GM21526 (cell line): ENCODE data around the gene CES2.
"Not testable (repeated sequence)": the region's sequence is repeated elsewhere in the genome, so short reads cannot be mapped to it uniquely, and the experiment has no call there.

Experiments used
- ATAC-seq: cut with Tn5 transposase; IDR thresholded peaks from one replicate; pipeline ENCODE4 v1.9.1; 2021; ENCODE audit warnings: moderate library complexity; ENCODE audit not compliant: unreplicated experiment, low FRiP score

Gene CES2

DNA sequence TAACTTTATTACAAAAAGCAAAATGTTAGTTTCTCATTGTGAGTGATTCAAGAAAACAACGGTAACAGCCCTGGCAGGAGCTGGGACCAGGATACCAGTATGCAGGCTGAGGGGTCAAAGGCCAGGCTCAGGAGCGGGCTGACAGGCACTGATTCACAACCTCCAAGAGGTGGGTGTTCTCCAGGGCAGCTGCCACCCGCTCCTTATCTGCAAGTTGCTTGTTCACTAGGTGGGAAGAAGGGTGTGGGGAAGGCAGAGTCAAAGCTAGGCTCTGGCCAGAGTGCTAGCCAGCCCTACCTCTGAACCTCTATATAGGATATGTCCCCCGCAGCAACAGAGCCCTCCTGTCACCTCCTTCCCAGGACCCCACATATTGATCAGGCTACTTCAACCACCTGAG lies 3.2 kb upstream of the CES2 start:
- ATAC-seq: no peak

DNA sequence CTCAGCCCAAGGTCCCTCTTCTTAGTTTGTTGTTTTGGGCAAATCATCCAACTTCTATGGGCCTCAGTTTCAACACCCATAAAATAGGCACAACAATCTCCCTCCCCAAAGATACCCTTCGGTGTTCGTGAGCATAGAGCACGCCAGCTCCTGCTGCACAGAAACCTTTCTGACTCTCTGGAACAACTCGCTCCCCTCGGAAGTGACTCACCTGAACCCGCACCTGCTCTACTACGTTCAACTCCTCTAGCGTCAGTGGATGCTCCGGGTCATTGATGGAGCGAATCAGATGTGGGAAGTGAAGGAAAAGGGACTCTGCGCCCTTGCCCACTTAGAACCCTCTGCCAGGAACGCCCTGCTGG lies 1.6 kb upstream of the CES2 start:
- no peak for ATAC-seq

DNA sequence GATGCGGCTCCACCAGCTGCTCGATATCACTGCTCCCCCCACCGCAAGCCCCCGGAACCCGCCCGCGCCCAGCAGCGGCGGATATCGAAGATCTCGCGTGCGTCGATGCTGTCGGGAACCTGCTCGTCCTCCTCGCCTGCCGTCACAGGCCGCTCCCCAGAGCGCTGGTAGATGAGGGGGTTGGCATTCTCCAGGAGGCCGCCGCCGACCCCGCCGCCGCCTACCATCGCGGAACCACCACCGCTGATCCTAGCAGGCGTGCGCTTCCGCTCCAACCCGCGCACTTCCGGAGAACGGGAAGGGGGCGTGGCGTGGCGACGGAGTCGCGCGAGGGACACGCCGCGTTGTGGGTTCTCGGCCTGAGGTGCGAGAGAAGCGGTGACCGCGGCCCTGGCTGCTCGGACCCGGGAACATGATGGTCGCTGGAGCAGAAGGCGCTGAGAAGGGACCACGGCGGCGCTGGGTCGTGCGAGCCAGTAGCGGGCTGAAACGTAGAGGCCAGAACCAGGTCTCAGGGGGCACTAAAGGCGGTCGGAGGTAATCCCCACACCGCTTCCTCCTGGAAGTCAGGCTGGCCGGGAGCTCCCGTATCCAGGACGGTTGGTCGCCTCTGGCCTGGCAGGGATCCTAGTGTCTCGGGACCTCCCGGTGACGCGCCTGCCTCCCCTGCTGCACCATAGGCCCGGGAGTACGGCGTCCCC lies 1.0 kb upstream of the CES2 start, which contains the start of gene CIAO2B:
Gene CIAO2B, minus strand, starts transcription at position 265 of the 701 bp plus-strand sequence. Its CDS starts 38 bp downstream, at position 227.
- ATAC-seq: peak; percentile 57

DNA sequence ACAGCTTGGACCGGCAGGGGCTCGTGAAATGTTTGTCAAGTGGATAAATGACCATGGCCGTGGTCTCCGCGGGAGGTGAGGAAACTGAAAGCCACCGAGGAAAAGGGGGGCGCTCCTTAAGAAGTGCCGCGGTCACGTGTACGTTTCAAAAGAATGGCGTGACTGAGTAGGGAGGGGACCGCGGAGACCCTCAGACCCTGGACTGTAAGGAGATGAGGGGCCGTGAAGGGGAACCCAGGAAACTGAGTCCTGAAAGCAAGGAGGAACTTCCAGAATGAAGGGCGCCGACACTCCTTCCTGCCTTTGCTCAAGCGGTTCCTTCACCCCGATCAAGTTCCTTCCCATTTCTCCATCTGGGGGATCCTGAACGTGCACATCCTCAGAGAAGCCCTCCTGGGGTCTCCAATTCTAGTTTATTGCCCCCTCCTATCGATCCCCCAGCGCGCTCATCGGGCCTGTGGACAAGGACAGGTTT lies 440 bp upstream of the CES2 start:
- not testable (repeated sequence) for ATAC-seq

DNA sequence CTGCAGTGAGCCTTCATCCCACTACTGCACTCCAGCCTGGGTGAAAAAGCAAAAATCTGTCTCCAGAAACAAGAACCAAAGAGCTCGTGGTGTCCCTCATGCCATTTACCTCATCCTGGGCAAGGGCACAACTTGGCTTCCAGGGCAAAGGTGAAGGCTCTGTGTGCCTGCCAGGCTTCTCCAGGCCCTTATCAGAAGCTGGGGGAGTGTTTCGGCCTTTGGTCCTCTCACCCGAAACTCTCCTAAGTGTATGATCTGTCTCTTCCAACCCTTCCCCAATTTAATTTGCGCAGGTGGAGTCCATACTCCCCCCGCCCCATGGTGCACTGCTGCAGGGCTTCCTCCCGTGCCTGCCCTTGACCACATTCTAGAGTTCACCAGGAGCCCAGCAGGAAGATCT lies 1.1 kb downstream of the CES2 start:
- no peak for ATAC-seq

DNA sequence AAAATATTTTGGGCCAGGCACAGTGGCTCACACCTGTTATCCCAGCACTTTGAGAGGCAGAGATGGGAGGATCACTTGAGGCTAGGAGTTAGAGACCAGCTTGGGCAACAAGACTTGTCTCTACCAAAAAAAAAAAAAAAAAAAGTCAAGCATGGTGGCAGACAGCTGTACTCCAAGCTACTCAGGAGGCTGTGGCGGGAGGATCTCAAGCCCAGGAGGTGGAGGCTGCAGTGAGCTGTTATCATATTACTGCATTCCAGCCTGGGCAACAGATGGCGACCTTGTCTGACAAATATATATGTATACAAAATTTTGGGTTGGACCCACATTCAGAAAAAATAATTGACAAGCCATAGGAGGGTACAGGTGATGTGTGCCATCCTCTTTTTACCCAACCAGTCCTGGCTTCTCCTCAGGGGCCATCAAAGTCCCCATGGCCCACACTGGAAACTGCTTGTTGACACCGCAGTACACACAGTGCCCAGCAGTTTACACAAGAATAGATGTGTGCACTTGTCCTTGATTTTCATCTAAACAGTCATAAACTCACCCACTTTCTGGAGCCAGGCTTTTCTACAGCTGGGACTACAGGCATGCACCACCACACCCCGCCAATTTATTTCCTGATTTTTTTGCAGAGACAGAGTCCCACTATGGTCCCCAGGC lies 1.7 kb downstream of the CES2 start:
- no peak for ATAC-seq

DNA sequence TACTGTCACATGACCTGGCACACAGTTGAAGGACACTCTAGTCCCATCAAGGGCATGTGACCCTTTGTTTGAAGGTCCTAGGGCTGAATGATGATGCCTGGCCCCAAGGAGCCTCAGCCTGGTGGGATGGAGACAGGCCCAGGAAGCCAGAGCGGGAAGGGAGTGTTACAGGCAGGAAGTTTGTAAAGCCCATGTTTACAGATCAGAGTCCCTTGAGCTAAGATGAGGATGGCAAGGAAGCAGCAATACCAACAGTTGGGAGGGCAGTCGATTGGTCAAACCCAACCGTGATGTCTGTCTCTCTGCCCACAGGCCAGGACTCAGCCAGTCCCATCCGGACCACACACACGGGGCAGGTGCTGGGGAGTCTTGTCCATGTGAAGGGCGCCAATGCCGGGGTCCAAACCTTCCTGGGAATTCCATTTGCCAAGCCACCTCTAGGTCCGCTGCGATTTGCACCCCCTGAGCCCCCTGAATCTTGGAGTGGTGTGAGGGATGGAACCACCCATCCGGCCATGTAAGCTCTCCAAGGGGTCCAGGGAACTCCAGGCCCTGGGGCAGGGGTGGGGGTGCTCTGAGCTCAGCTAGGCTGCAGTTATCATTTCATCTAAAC lies 2.5 kb downstream of the CES2 start:
- ATAC-seq: no peak

DNA sequence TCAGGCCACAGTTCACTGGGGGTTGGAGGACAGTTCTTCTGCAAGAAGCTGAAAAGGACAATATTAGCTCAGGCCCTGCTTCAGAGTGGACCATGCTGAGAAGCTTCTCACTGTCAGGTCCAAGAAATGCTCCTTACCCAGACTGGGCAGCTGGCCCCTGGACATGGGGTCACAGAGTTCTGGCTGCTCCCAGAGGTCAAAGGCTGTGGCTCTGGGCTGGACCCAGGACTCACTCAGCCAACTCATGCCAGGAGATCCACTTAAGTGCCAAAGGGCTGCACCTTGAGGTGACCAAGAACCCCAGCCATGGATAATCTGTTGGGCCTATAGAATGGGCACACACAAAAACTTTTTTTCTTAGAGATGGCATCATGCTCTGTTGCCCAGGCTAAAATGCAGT lies 4.0 kb downstream of the CES2 start:
- ATAC-seq: no peak

DNA sequence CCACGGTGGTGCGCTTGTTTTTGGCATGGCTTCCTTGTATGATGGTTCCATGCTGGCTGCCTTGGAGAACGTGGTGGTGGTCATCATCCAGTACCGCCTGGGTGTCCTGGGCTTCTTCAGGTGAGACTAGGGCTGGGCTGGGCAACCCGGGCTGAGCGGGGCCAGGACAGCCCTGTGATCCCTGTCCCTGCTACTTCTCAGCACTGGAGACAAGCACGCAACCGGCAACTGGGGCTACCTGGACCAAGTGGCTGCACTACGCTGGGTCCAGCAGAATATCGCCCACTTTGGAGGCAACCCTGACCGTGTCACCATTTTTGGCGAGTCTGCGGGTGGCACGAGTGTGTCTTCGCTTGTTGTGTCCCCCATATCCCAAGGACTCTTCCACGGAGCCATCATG lies 4.9 kb downstream of the CES2 start:
- no peak for ATAC-seq

DNA sequence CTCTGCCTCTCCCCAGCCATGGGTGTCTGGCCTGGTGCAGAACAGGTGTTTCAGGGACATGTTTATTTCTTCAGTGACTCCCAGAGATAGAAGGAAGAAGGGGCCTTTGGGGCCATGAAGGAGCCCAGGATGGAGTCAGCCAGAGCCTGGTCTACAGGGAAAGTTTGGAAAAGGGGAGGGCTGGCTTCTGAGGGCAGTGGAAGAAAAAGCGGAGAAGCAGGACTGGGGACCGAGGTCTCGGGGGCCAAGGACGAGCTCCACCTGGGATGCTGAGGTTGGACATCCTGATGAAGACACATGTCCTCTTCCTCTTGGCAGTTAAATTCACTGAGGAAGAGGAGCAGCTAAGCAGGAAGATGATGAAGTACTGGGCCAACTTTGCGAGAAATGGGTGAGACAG lies 7.7 kb downstream of the CES2 start:
- no peak for ATAC-seq

DNA sequence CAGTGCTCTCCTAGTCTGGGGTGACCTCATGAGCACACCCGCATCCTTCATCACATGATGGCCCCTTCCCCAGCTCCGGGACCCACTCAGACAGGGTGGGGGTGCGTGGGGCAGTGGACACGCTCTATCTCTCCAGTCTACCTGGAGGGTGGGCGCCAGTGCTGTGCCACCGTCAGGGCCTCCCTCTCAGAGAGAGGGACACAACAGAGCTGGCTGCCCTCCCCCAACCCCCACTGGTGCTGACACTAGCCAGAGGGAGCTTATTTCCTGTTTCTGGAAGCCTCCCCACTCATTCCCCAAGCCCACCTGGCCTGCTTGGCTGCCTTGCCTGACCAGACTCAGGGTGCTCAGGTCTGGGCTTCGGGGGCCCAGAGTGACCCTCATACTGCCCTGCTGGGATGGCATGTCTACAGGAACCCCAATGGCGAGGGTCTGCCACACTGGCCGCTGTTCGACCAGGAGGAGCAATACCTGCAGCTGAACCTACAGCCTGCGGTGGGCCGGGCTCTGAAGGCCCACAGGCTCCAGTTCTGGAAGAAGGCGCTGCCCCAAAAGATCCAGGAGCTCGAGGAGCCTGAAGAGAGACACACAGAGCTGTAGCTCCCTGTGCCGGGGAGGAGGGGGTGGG lies 8.2 kb downstream of the CES2 start:
- ATAC-seq: no peak

DNA sequence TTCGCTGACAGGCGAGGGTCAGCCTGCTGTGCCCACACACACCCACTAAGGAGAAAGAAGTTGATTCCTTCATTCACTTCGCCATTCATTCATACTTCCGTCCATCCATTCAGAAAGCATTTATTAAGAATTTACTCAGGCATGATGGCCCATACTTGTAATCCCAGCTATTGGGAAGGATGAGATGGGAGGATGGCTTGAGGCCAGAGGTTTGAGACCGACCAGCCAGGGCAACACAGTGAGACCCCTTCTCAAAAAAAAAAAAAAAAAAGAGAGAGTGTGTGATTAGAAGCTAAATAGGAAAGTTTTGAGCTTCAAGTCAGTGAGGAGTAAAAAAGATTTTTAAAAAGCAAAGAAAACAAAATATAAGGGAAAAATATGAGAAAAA lies 8.7 kb downstream of the CES2 start:
- ATAC-seq: no peak

DNA sequence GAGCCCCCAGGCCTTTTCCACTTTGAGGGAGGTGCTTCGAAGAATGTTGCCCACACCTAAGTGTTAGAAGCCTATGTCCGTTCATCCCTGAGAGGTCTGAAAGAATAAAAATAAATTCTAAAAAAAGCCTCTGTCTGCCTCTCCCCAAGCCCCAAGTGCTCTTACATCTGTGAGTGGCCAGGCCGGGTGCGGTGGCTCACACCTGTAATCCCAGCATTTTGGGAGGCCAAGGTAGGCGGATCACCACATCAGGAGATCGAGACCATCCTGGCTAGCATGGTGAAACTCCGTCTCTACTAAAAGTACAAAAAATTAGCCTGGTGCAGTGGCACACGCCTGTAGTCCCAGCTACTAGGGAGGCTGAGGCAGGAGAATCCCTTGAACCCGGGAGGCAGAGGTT lies 9.7 kb downstream of the CES2 start:
- not testable (repeated sequence) for ATAC-seq

DNA sequence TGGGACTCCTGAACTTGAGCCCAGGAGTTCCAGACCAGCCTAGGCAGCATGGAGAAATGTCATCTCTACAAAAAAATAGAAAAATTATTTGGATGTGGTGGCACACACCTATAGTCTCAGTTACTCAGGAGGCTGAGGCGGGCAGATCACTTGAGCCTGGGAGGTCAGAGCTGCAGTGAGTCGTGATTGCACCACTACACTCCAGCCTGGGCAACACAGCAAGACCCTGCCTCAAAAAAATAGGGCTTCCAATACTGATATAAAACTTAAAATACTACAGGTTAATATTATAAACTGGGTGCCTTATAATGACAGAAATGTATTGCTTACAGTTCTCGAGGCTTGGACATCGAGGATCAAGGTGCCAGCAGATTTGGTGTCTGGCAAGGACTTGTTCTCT lies 10.6 kb downstream of the CES2 start:
- ATAC-seq: no peak

DNA sequence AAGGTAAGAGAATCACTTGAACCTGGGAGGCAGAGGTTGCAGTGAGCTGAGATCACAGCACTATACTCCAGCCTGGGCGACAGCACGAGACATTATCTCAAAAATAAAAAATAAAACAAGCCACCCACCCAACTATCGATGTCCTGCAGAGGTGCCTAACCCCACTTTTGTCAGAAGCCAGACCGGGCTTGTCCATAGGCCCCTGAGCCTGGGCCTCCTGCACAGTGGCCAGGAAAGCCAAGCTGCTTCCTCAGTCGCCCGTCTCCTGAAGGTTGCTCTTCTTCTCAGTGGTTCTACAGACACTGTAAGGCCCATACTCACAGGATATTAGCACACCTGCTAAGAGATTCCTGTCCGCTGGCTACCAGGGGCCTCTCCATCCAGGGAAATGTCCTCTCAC lies 11.2 kb downstream of the CES2 start:
- ATAC-seq: no peak

DNA sequence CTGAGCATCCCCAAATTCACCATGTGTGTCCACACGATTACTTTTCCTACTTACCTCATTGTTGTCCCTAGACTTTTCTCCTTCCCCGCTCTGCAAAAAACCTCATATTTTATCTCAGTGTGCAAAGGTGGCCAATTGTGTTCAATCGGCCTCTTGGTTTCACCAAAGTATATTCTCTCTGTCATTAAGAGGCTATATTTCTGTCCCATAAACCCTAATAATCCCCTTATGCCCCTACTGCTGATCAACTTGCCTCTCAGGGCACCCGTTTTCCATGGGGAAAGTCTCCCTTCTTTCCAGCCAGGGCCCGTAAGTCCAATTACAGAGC lies 11.6 kb downstream of the CES2 start:
- ATAC-seq: no peak

DNA sequence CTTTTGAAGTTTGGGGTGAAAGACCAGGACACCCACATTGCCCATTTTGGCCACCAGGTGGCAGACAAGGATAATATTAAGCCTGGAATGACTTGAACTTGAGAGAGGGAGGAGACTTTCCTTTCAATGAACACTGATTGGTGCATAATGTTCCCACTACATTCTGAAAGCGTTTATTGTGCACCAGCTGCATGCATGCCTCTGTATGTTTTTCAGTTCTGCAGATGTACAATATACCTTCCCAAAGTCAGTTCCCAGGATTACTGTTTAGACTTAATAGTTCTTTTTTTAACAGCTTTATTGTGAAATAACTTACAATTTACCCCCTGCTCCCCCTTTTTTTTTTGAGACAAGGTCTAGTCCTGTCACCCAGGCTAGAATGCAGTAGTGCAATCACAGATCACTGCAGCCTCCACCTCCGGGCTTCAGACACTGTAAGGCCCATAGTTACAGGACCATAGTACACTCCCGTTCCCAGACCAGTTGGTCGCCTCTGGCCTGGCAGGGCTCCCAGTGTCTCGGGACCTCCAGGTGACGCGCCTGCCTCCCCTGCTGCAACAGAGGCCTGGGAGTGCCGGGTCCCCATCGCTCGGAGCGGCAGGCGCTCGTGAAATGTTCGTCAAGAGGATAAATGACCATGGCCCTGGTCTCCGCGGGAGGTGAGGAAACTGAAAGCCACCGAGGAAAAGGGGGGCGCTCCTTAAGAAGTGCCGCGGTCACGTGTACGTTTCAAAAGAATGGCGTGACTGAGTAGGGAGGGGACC lies 12.2 kb downstream of the CES2 start:
- peak; percentile 49 for ATAC-seq

DNA sequence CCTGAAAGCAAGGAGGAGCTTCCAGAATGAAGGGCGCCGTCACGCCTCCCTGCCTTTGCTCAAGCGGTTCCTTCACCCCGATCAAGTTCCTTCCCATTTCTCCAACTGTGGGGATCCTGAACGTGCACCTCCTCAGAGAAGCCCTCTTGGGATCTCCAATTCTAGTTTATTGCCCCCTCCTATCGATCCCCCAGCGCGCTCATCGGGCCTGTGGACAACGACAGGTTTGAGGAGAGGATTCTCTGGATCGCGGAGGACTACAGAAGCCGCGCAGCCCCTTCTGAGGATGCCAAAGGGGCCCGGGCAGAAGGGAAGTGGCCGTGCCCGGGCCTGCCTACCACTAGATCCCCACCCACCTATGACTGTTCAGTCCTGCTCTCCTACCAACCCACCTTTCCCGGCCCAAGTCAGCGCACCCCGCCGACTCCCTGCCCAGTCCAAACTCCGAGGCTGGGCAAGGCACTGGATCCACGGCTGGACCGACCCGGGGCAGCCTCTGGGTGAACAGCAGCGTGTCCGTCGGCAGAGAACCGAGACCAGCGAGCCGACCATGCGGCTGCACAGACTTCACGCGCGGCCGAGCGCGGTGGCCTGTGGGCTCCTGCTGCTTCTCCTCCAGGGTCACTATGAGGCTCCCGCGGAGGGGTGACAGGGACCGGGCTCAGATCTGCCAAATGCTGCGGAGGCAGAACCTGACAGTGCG lies 13.0 kb downstream of the CES2 start:
- no peak for ATAC-seq

DNA sequence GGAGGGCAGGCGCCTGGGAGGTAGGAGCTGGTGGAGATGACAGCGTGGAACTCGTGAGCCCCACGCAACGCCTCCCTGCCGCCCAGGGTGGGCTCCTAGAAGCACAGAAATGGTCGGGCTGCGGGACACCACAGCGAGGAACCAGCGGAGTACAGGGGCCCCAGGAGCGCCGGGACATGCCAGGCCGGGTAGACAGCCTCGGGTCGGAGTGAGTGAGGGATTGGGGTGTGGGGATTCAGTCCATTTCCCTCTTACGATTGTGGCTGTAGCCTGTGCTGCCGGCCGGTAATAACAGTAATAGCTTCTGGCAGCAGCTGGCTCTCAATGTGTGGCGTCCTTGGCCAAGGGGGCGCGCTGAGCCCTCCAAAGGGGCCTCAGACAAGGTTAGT lies 13.5 kb downstream of the CES2 start:
- no peak for ATAC-seq

DNA sequence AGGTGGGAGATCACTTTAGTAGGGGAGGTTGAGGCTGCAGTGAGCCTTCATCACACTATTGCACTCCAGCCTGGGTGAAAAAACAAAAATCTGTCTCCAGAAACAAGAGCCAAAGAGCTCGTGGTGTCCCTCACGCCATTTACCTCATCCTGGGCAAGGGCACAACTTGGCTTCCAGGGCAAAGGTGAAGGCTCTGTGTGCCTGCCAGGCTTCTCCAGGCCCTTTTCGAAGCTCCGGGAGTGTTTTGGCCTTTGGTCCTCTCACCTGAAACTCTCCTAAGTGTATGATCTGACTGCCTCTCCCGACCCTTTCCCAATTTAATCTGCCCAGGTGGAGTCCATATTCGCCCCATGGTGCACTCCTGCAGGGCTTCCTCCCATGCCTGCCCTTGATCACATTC lies 14.2 kb downstream of the CES2 start:
- no peak for ATAC-seq
